Measurements from ENCODE around the gene CDC6.

Gene CDC6

GRCh38 chr17:40287494-40288369, at the start of gene CDC6:
Gene CDC6 (plus strand): TSS chr17:40287879. CDS start chr17:40289421, 1,542 bp downstream.
- peak; percentile 99 for DNase-seq

GRCh38 chr17:40241252-40241834, 46.3 kb upstream of the CDC6 start:
- DNase-seq: no peak

GRCh38 chr17:40242774-40243173, 44.9 kb upstream of the CDC6 start:
- no peak for DNase-seq

GRCh38 chr17:40243761-40244160, 43.9 kb upstream of the CDC6 start:
- no peak for DNase-seq

GRCh38 chr17:40244255-40244654, 43.4 kb upstream of the CDC6 start:
- no peak for DNase-seq

GRCh38 chr17:40247926-40248495, 39.7 kb upstream of the CDC6 start:
- DNase-seq: no peak

GRCh38 chr17:40248507-40248906, 39.2 kb upstream of the CDC6 start:
- DNase-seq: no peak

GRCh38 chr17:40251576-40251975, 36.1 kb upstream of the CDC6 start:
- DNase-seq: no peak

GRCh38 chr17:40253565-40253964, 34.1 kb upstream of the CDC6 start:
- DNase-seq: no peak

- no peak for DNase-seq
Measured at GRCh38 chr17:40259505-40259904, 28.2 kb upstream of the CDC6 start.

- DNase-seq: no peak
Measured at GRCh38 chr17:40260528-40260927, 27.2 kb upstream of the CDC6 start.

GRCh38 chr17:40264458-40265185, 23.1 kb upstream of the CDC6 start:
- no peak for DNase-seq

GRCh38 chr17:40265337-40265736, 22.3 kb upstream of the CDC6 start:
- DNase-seq: no peak

GRCh38 chr17:40266882-40267281, 20.8 kb upstream of the CDC6 start:
- DNase-seq: no peak

- no peak for DNase-seq
Measured at GRCh38 chr17:40268141-40268712, 19.5 kb upstream of the CDC6 start.

GRCh38 chr17:40278414-40278813, 9.3 kb upstream of the CDC6 start:
- DNase-seq: no peak

- no peak for DNase-seq
Measured at GRCh38 chr17:40279402-40279801, 8.3 kb upstream of the CDC6 start.

- DNase-seq: no peak
Measured at GRCh38 chr17:40281663-40282062, 6.0 kb upstream of the CDC6 start.

- no peak for DNase-seq
Measured at GRCh38 chr17:40283662-40284061, 4.0 kb upstream of the CDC6 start.

GRCh38 chr17:40284085-40284713, 3.5 kb upstream of the CDC6 start:
- DNase-seq: no peak

GRCh38 chr17:40286473-40286872, 1.2 kb upstream of the CDC6 start:
- DNase-seq: no peak

- no peak for DNase-seq
Measured at GRCh38 chr17:40287159-40287493, 553 bp upstream of the CDC6 start.
